Measurements from ENCODE around the gene MRPS17. TPM values are rescaled to one million over a fixed set of nuclear protein-coding genes. Genes with fewer than 3 reads are reported as not detected.

MRPS17 gene
- total and polyA plus RNA-seq, 8 donors = 9.8 to 16.5 (median 13.9) TPM

GRCh38 chr7:55980266-55980665 lies 28.6 kb downstream of the MRPS17 start:
- Histone ChIP-seq H3K36me3 (peaks cover 0 to 69% of the 10 kb centered on the region in 2 donors), H3K4me1 (peaks cover 0 to 4% of the 10 kb centered on the region in 2 donors), H3K9me3 (no peaks in the 10 kb centered on the region), H3K27ac (no peak overlapping the region), H3K4me3 (no peak overlapping the region), H3K27me3 (no peaks in the 10 kb centered on the region)
- TF ChIP-seq CTCF (IDR thresholded peaks at IDR 0.05) = no peak
- intact Hi-C loops (cut with DNase I) = no loop called here
- DNase-seq (no peak), ATAC-seq (no peak)

GRCh38 chr7:55983537-55983936 lies 31.9 kb downstream of the MRPS17 start:
- H3K9me3 ChIP-seq = no peaks in the 10 kb centered on the region
- H3K4me3 ChIP-seq = no peak overlapping the region
- no peaks in the 10 kb centered on the region for H3K27me3 ChIP-seq
- ATAC-seq (no peak), DNase-seq (no peak)
- H3K36me3 ChIP-seq = peaks cover 0 to 98% of the 10 kb centered on the region in 2 donors
- no peak overlapping the region for H3K27ac ChIP-seq
- intact Hi-C loops (cut with DNase I) = no loop called here
- no peaks in the 10 kb centered on the region for H3K4me1 ChIP-seq
- no peak for TF ChIP-seq CTCF (IDR thresholded peaks at IDR 0.05)

- H3K27ac ChIP-seq = no peak overlapping the region
- intact Hi-C loops (cut with DNase I) = no loop called here
- no peak for ATAC-seq
- no peaks in the 10 kb centered on the region for H3K9me3 ChIP-seq
- no peaks in the 10 kb centered on the region for H3K27me3 ChIP-seq
- no peak overlapping the region for H3K4me3 ChIP-seq
- TF ChIP-seq CTCF (IDR thresholded peaks at IDR 0.05) = no peak
- DNase-seq = no peak
- no peaks in the 10 kb centered on the region for H3K4me1 ChIP-seq
- H3K36me3 ChIP-seq = peaks cover 0 to 81% of the 10 kb centered on the region in 2 donors
Measured at GRCh38 chr7:55992346-55992745, 40.7 kb downstream of the MRPS17 start.

- no peak overlapping the region for H3K27ac ChIP-seq
- intact Hi-C loops (cut with DNase I) = no loop called here
Measured at GRCh38 chr7:55996856-55997500, 45.3 kb downstream of the MRPS17 start.

GRCh38 chr7:56003749-56004148 lies 52.1 kb downstream of the MRPS17 start:
- Histone ChIP-seq H3K4me3 (no peak overlapping the region), H3K27ac (no peak overlapping the region), H3K36me3 (peaks cover 0 to 5% of the 10 kb centered on the region in 2 donors), H3K4me1 (no peaks in the 10 kb centered on the region), H3K27me3 (no peaks in the 10 kb centered on the region), H3K9me3 (no peaks in the 10 kb centered on the region)
- no peak for DNase-seq
- intact Hi-C loops (cut with DNase I) = loop anchor here in 1 of 2 donors (10.0 kb wide), 1 partner anchor 71 kb away; no protein-coding TSS in a partner anchor
- ATAC-seq = no peak
- TF ChIP-seq CTCF (IDR thresholded peaks at IDR 0.05) = no peak

More at GRCh38 chr7:55996856-55997500, 45.3 kb downstream of the MRPS17 start:
- TF ChIP-seq CTCF (IDR thresholded peaks at IDR 0.05) = no peak
- no peak overlapping the region for H3K4me3 ChIP-seq
- ATAC-seq = no peak
- peaks cover 0 to 60% of the 10 kb centered on the region in 2 donors for H3K36me3 ChIP-seq
- no peaks in the 10 kb centered on the region for H3K27me3 ChIP-seq
- H3K9me3 ChIP-seq = no peaks in the 10 kb centered on the region
- H3K4me1 ChIP-seq = no peaks in the 10 kb centered on the region
- DNase-seq = no peak

Other genes starting within 250 kb of the MRPS17 start
- not detected for gene SEPTIN14, start 89.1 kb upstream of the MRPS17 start, total RNA-seq
- gene SEPTIN14, start 89.1 kb upstream of the MRPS17 start, polyA plus RNA-seq (ENCODE audit: insufficient read length in 6 of 6) = under 1 TPM; 0.43 to 0.73 (median 0.58) TPM
- 1 to 10 TPM; 3.7 to 4.6 TPM for gene ZNF713, start 64.4 kb upstream of the MRPS17 start, total RNA-seq
- 10 to 100 TPM; 15.1 to 21.0 (median 16.3) TPM for gene ZNF713, start 64.4 kb upstream of the MRPS17 start, polyA plus RNA-seq (ENCODE audit: insufficient read length in 6 of 6)
- gene NIPSNAP2, start 12.7 kb downstream of the MRPS17 start, total RNA-seq = 10 to 100 TPM; 52.4 to 55.1 TPM
- gene NIPSNAP2, start 12.7 kb downstream of the MRPS17 start, polyA plus RNA-seq (ENCODE audit: insufficient read length in 6 of 6) = 100 to 1,000 TPM in 2 of 6 donors, 10 to 100 TPM in 4; 85.6 to 101 (median 87.6) TPM
- 10 to 100 TPM; 13.7 to 19.5 TPM for gene PSPH, start 99.6 kb downstream of the MRPS17 start, total RNA-seq
- gene PSPH, start 99.6 kb downstream of the MRPS17 start, polyA plus RNA-seq (ENCODE audit: insufficient read length in 6 of 6) = 10 to 100 TPM; 14.1 to 25.0 (median 21.9) TPM
- 100 to 1,000 TPM in 1 of 2 donors, 10 to 100 TPM in 1; 84.9 to 127 TPM for gene CCT6A, start 99.9 kb downstream of the MRPS17 start, total RNA-seq
- 100 to 1,000 TPM; 187 to 225 (median 218) TPM for gene CCT6A, start 99.9 kb downstream of the MRPS17 start, polyA plus RNA-seq (ENCODE audit: insufficient read length in 6 of 6)
- gene SUMF2, start 112.4 kb downstream of the MRPS17 start, total RNA-seq = 100 to 1,000 TPM; 134 to 151 TPM
- gene SUMF2, start 112.4 kb downstream of the MRPS17 start, polyA plus RNA-seq (ENCODE audit: insufficient read length in 6 of 6) = 100 to 1,000 TPM; 105 to 133 (median 108) TPM
- 1 to 10 TPM in 1 of 2 donors, under 1 TPM in 1; 0.32 to 1.8 TPM for gene PHKG1, start 141.1 kb downstream of the MRPS17 start, total RNA-seq
- 1 to 10 TPM; 1.8 to 3.9 (median 2.9) TPM for gene PHKG1, start 141.1 kb downstream of the MRPS17 start, polyA plus RNA-seq (ENCODE audit: insufficient read length in 6 of 6)
- gene CHCHD2, start 154.6 kb downstream of the MRPS17 start, total RNA-seq = 100 to 1,000 TPM; 243 to 302 TPM
- 100 to 1,000 TPM; 211 to 249 (median 229) TPM for gene CHCHD2, start 154.6 kb downstream of the MRPS17 start, polyA plus RNA-seq (ENCODE audit: insufficient read length in 6 of 6)
- 1 to 10 TPM in 1 of 2 donors, under 1 TPM in 1; 0.99 to 4.6 TPM for gene NUPR2, start 164.5 kb downstream of the MRPS17 start, total RNA-seq
- 1 to 10 TPM; 3.4 to 4.2 (median 4.0) TPM for gene NUPR2, start 164.5 kb downstream of the MRPS17 start, polyA plus RNA-seq (ENCODE audit: insufficient read length in 6 of 6)

All from left lung (tissue), 10 donors.